ENCODE data around the gene TRPC5OS. TPM values are rescaled to one million over a fixed set of nuclear protein-coding genes. Genes with fewer than 3 reads are reported as not detected.

TRPC5OS gene
- total and polyA plus RNA-seq, 2 of the 8 experiments (the other 6 are each of a cell fraction or from before 2014, with no cell fraction given) = not detected

DNA sequence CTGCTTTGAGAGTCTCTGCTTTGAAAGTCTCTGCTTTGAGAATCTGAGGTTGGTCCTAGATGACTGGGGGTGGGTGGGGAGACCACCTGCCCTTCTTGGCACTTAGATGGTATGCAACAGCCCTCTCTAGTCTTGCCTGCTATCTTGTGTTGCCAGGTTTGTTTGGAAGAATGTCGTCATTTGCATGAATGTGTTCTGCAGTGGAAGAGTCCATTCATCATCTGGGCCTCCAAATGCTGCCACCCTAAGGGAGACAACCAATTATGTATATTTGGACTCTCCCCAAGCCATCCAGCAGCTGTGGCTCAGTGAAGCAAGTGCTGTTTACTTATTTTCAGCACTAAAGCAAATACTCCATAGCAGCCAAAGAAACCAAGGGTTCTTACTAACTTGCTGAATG is 44.6 kb upstream of the TRPC5OS start:
- TF ChIP-seq SP1 (IDR thresholded peaks at IDR 0.05; ENCODE audit: low read depth, low read length) (no peak), RAD21 (IDR thresholded peaks at IDR 0.05 in 1 of 2, conservative IDR thresholded peaks at IDR 0.05 in 1 of 2; ENCODE audit: low read depth in 2 of 2, low read length in 2 of 2) (no peak), CTBP2 (IDR thresholded peaks at IDR 0.05; ENCODE audit: borderline replicate concordance, insufficient read depth, insufficient read length, low read length) (no peak), TEAD4 (IDR thresholded peaks at IDR 0.05; ENCODE audit: low read depth, low read length) (no peak), CHD2 (IDR thresholded peaks at IDR 0.05; ENCODE audit: low read length) (no peak), SAP30 (IDR thresholded peaks at IDR 0.05; ENCODE audit: insufficient read depth, insufficient replicate concordance, low read length) (no peak), RXRA (IDR thresholded peaks at IDR 0.05; ENCODE audit: insufficient read depth, low read depth, low read length) (no peak), BCL11A (IDR thresholded peaks at IDR 0.05; ENCODE audit: low read depth in 2 of 2, low read length in 2 of 2) (no peak)
- Histone ChIP-seq H3K79me1 (ENCODE audit: low read depth, low read length) (no peaks in the 10 kb centered on the region), H3K36me3 (ENCODE audit: control insufficient read depth in 2 of 4, insufficient read depth in 4 of 4, low read length in 3 of 4) (no peaks in the 10 kb centered on the region), H2BK12ac (ENCODE audit: low read depth, low read length) (no peak overlapping the region), H3K27me3 (replicated peaks in 1 of 4; ENCODE audit: control insufficient read depth in 3 of 4, extremely low read depth in 1 of 4, insufficient read depth in 3 of 4, low read length in 3 of 4) (no peaks in the 10 kb centered on the region), H2AK5ac (ENCODE audit: low read depth, low read length) (no peak overlapping the region), H3K56ac (replicated peaks; ENCODE audit: insufficient read length, low read depth, low read length) (no peak overlapping the region), H3K14ac (ENCODE audit: insufficient read length) (no peak overlapping the region), H3K4me3 (ENCODE audit: extremely low read depth in 1 of 4, insufficient read depth in 2 of 4, low read depth in 3 of 4, low read length in 4 of 4) (no peak overlapping the region), H3K79me2 (ENCODE audit: control insufficient read depth in 1 of 2, insufficient read depth in 2 of 2, low read length in 2 of 2) (no peaks in the 10 kb centered on the region), H4K20me1 (replicated peaks in 1 of 2; ENCODE audit: control insufficient read depth in 1 of 2, insufficient read depth in 2 of 2, low read length in 2 of 2) (no peaks in the 10 kb centered on the region), H2BK20ac (ENCODE audit: low read length) (no peak overlapping the region), H3K4me2 (ENCODE audit: insufficient read depth in 1 of 2, low read depth in 2 of 2, low read length in 2 of 2) (no peak overlapping the region), H3K23me2 (ENCODE audit: low read depth, low read length) (no peaks in the 10 kb centered on the region), H2BK15ac (ENCODE audit: low read length) (no peak overlapping the region), H4K5ac (ENCODE audit: insufficient read length, low read depth, low read length) (no peak overlapping the region), H2BK120ac (replicated peaks; ENCODE audit: low read depth, low read length) (no peak overlapping the region), H3K4ac (replicated peaks; ENCODE audit: insufficient read length, low read depth, low read length) (no peak overlapping the region), H3K9ac (replicated peaks in 1 of 4; ENCODE audit: extremely low read depth in 1 of 4, low read depth in 3 of 4, low read length in 3 of 4) (no peak overlapping the region), H3K18ac (ENCODE audit: extremely low read depth, low read length) (no peak overlapping the region), H3K27ac (ENCODE audit: low read depth, low read length) (no peak overlapping the region), H3K23ac (ENCODE audit: insufficient read length) (no peak overlapping the region), H3K9me3 (ENCODE audit: insufficient read depth in 2 of 2, low read depth in 1 of 2, low read length in 1 of 2) (peaks cover 0 to 7% of the 10 kb centered on the region in 2 experiments; a peak in 1 of 4 replicates), H4K91ac (replicated peaks; ENCODE audit: insufficient read length, low read length) (no peak overlapping the region), H4K8ac (ENCODE audit: extremely low read depth, insufficient read depth, low read length) (no peak overlapping the region), H3K4me1 (replicated peaks in 1 of 4; ENCODE audit: control insufficient read depth in 3 of 4, insufficient read depth in 4 of 4, low read length in 3 of 4) (no peaks in the 10 kb centered on the region), H2AFZ (ENCODE audit: low read length) (no peak overlapping the region), H2BK5ac (ENCODE audit: low read depth, low read length) (no peak overlapping the region)
- ChIA-PET CTCF (ENCODE audit: partially characterized antibody) (interaction anchor here (4.7 kb wide), 1 partner anchor 8 kb away, joined by 18 read pairs; no protein-coding TSS in a partner anchor), POLR2A (ENCODE audit: partially characterized antibody) (no interaction called here)
- FAIRE-seq (no peak), DNase-seq (ENCODE audit: low read depth in 1 of 2, low spot score in 2 of 2) (no peak)
- WGBS, 2 experiments (ENCODE audit: extremely low coverage in 1 of 2, insufficient coverage in 1 of 2, insufficient read length in 1 of 2, insufficient replicate concordance in 2 of 2, low coverage in 1 of 2, low lambda C conversion rate in 2 of 2, missing lambda C conversion rate in 1 of 2) = 60% methylated on average over 1 of the region's 1 CpG; no CpG with 5 or more reads in 1 of the 2 experiments
